Cardiac fibroblast (primary cell): ENCODE measurements around the gene MLLT3.

Source experiments
- DNase-seq, 2 donors: peaks; one replicate each; pipeline versions ENCODE4 v3.0.0 to v3.0.0-alpha.2; 2010; ENCODE audit warnings: low read depth in 2 of 2
- H3K4me3 ChIP-seq, 2 donors: replicated peaks in 1 of 2; 1 replicate in 1 of 2; 2 replicates in 1 of 2; pipeline ENCODE4 v1.5.1; 2011; ENCODE audit warnings: low read depth in 2 of 2, low read length in 2 of 2, mild to moderate bottlenecking in 2 of 2, moderate library complexity in 1 of 2
- CTCF ChIP-seq: IDR thresholded peaks from one replicate; pipeline ENCODE4 v1.5.1; 2011; ENCODE audit warnings: low read depth, mild to moderate bottlenecking, low read length, inconsistent platforms

The MLLT3 gene

GRCh38 chr9:20610591-20610990 is 11.7 kb downstream of the MLLT3 start:
- no peak for TF ChIP-seq CTCF
- no peak for DNase-seq
- H3K4me3 ChIP-seq, result no peak overlapping the region

- DNase-seq, result no peak
- TF ChIP-seq CTCF, result no peak
- no peak overlapping the region for H3K4me3 ChIP-seq
These were observed 13.7 kb downstream of the MLLT3 start for GRCh38 chr9:20608582-20608981.

DNA sequence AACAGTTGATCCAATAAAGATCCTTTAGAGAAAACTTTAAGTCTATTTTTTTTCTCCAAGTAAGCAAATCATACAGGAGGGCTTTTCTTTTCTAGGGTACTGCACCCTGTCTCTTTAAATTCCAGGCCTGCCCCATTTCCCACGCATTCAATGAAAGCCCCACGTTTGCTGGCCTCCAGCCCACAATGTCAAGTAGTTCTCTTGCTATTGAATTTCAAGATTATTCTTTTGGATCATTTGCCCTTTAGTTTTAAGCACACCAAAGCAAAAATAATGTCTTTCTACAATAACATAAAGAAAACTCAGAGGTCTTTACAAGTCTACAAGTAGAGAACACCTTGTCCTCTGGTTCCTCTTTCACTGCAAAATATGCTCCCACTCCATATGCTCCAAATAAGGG is 15.6 kb downstream of the MLLT3 start:
- TF ChIP-seq CTCF, result no peak
- H3K4me3 ChIP-seq, result no peak overlapping the region
- DNase-seq, result peak in 1 of 2 donors; percentile 45

DNA sequence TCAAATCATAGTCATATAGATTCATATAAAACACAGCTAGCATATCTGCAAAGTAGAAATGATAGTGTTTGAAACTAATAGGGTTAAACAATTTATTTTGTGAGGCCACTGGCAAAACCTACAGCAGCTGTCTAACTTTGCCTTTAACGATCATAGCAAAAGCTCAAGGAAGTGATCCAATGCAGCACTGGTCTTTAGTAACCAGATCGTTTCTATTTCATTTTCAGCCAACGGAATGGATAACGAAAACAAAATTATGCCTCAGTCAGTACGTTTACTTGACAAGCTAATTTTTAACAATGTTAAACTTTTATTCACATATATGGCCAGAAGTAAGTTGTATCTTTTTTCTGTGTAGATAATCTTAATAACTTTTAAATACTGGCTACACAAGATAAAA is 17.7 kb downstream of the MLLT3 start:
- peak; percentile 48 to 77 for DNase-seq
- no peak for TF ChIP-seq CTCF
- H3K4me3 ChIP-seq, result peak overlapping the region in 1 of 2 donors; percentile 19

DNA sequence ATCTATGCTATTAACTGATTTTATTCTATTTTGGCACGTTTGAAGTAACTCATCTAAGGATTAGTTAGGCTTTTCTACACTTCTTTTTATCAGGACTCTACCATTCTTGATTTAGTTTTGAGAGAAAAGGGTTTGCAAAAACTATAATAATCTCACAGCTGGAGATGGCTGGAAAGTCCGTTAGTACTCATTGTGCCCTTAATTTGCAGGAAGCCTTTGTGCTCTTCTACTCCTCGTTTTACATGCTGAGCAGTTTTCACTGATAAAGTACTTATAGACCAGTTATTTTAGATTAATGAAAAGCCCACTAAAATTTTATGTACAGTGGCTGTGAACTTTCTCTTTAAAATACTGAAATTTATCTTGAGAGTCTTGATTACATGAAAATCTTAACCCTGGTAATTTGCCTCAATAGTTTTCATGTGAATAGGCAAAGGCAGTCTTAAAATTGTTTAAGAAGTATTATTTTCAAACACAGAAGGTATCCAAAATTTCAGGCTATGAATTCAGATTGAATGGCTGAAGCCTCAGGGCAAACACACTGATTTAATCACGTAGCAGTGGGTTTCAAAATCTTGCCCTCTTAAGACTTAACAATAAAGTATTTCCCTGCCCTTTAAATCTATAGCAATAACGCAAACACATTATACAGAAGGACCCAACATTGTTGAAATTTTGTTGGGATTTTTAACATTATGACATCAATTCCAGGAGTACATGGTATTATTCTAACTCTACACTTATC is 18.6 kb downstream of the MLLT3 start:
- peak in 1 of 2 donors; percentile 51 for DNase-seq
- H3K4me3 ChIP-seq, result no peak overlapping the region
- no peak for TF ChIP-seq CTCF

- no peak for TF ChIP-seq CTCF
- no peak overlapping the region for H3K4me3 ChIP-seq
- no peak for DNase-seq
These were observed 21.0 kb downstream of the MLLT3 start for GRCh38 chr9:20601292-20601691.

GRCh38 chr9:20599195-20599594 is 23.1 kb downstream of the MLLT3 start:
- H3K4me3 ChIP-seq, result no peak overlapping the region
- TF ChIP-seq CTCF, result no peak
- peak in 1 of 2 donors; percentile 71 for DNase-seq
